ENCODE results near the gene CHID1.

DNA sequence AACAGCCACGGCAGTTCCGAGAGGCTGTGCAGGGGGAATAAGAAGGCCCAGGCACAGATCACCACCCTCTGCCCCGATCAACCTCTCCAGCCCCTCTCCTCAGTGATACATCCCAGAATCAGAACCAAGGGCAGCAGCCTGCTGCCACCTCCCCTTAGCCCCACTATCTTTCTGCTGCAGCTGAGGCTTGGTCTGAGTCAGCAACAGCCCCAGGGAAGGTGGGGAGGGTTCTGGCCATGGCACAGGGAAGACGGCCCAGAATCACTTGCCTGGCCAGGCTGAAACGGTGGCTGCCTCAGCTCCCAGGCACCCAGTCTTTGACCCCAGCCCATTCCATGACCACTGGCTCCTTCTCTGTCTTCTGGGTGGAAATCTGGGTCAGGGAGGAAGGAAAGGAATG lies 2.3 kb downstream of the CHID1 start:
- TF ChIP-seq CTCF (IDR thresholded peaks at IDR 0.05), result no peak
- TF ChIP-seq POLR2A (IDR thresholded peaks at IDR 0.05), result no peak

Data from body of pancreas (tissue), 4 donors.